ENCODE data around the gene ALDH16A1. TPM values are rescaled to one million over a fixed set of nuclear protein-coding genes. Genes with fewer than 3 reads are reported as not detected.

The ALDH16A1 gene
- 27.1 and 38.6 TPM in 2 replicates for total RNA-seq

GRCh38 chr19:49453013-49453756 lies at the start of gene ALDH16A1:
Gene ALDH16A1 (plus strand): TSS chr19:49453225. CDS start chr19:49453332, 107 bp downstream.

GRCh38 chr19:49423071-49423984 lies 29.7 kb upstream of the ALDH16A1 start, which contains the start of gene PTH2:
Gene PTH2 (minus strand): TSS chr19:49423441. CDS start chr19:49423339, 102 bp downstream.

GRCh38 chr19:49425178-49425577 lies 27.8 kb upstream of the ALDH16A1 start, which contains the start of gene GFY:
Gene GFY (plus strand): TSS chr19:49425388. CDS start chr19:49426431, 1,043 bp downstream.

GRCh38 chr19:49441210-49441959 lies 11.6 kb upstream of the ALDH16A1 start, which contains the start of gene SLC17A7:
Gene SLC17A7 (minus strand): TSS chr19:49441527. CDS start chr19:49441379, 148 bp downstream.

GRCh38 chr19:49451430-49452181 lies 1.4 kb upstream of the ALDH16A1 start, which contains the start of gene PIH1D1:
Gene PIH1D1 (minus strand): TSS chr19:49451814. CDS start chr19:49451574, 240 bp downstream.

GRCh38 chr19:49473868-49474541 lies 21.0 kb downstream of the ALDH16A1 start, which contains the start of gene FLT3LG:
Gene FLT3LG (plus strand): TSS chr19:49474215. CDS start chr19:49474640, 425 bp downstream.

GRCh38 chr19:49487277-49488045 lies 34.4 kb downstream of the ALDH16A1 start, which contains the start of gene RPL13A:
Gene RPL13A (plus strand): TSS chr19:49487608. CDS start chr19:49487630, 22 bp downstream.

Other genes starting within 250 kb of the ALDH16A1 start
- gene SLC6A16, start 128.0 kb upstream of the ALDH16A1 start, total RNA-seq, result not detected in 2 replicates
- gene CD37, start 117.8 kb upstream of the ALDH16A1 start, total RNA-seq, result not detected in 2 replicates
- gene TEAD2, start 90.8 kb upstream of the ALDH16A1 start, total RNA-seq, result 36.0 and 38.9 TPM in 2 replicates
- gene DKKL1, start 89.3 kb upstream of the ALDH16A1 start, total RNA-seq, result 0.29 TPM in 1 of 2 replicates, not detected in the other
- not detected in 2 replicates for gene KASH5, start 65.0 kb upstream of the ALDH16A1 start, total RNA-seq
- gene PTH2, start 29.8 kb upstream of the ALDH16A1 start, total RNA-seq, result not detected in 2 replicates
- gene GFY, start 27.8 kb upstream of the ALDH16A1 start, total RNA-seq, result not detected in 2 replicates
- gene SLC17A7, start 11.7 kb upstream of the ALDH16A1 start, total RNA-seq, result not detected in 2 replicates
- gene PIH1D1, start 1.4 kb upstream of the ALDH16A1 start, total RNA-seq, result 93.2 and 112 TPM in 2 replicates
- 6.2 and 10.1 TPM in 2 replicates for gene FLT3LG, start 21.0 kb downstream of the ALDH16A1 start, total RNA-seq
- gene RPL13A, start 34.4 kb downstream of the ALDH16A1 start, total RNA-seq, result 2,357 and 3,559 TPM in 2 replicates
- gene RPS11, start 43.2 kb downstream of the ALDH16A1 start, total RNA-seq, result 3,022 and 4,072 TPM in 2 replicates
- 37.0 and 60.0 TPM in 2 replicates for gene FCGRT, start 59.4 kb downstream of the ALDH16A1 start, total RNA-seq
- gene RCN3, start 74.8 kb downstream of the ALDH16A1 start, total RNA-seq, result 271 and 307 TPM in 2 replicates
- gene NOSIP, start 127.3 kb downstream of the ALDH16A1 start, total RNA-seq, result 76.1 and 83.6 TPM in 2 replicates
- 0.71 TPM in 1 of 2 replicates, not detected in the other for gene PRRG2, start 128.1 kb downstream of the ALDH16A1 start, total RNA-seq
- gene PRR12, start 138.0 kb downstream of the ALDH16A1 start, total RNA-seq, result 3.9 and 4.0 TPM in 2 replicates
- gene RRAS, start 186.9 kb downstream of the ALDH16A1 start, total RNA-seq, result 111 and 138 TPM in 2 replicates
- gene SCAF1, start 189.0 kb downstream of the ALDH16A1 start, total RNA-seq, result 22.9 and 30.3 TPM in 2 replicates
- gene IRF3, start 212.6 kb downstream of the ALDH16A1 start, total RNA-seq, result 61.7 and 64.0 TPM in 2 replicates
- gene BCL2L12, start 212.7 kb downstream of the ALDH16A1 start, total RNA-seq, result 25.7 and 36.3 TPM in 2 replicates
- gene PRMT1, start 224.0 kb downstream of the ALDH16A1 start, total RNA-seq, result 423 and 449 TPM in 2 replicates
- 0.86 and 2.3 TPM in 2 replicates for gene ADM5, start 236.4 kb downstream of the ALDH16A1 start, total RNA-seq
- gene CPT1C, start 237.9 kb downstream of the ALDH16A1 start, total RNA-seq, result 35.7 and 43.8 TPM in 2 replicates

Data from myometrial cell (primary cell).